K562 (cell line): ENCODE measurements around the gene ERVH48-1. TPM values are rescaled to one million over a fixed set of nuclear protein-coding genes. Genes with fewer than 3 reads are reported as not detected.
"Not testable (repeated sequence)": the region's sequence is repeated elsewhere in the genome, so short reads cannot be mapped to it uniquely, and the experiment has no call there.

Experiments used
- ARID1B ChIP-seq: fragments of 450-650 bp; IDR thresholded peaks from 2 replicates; pipeline ENCODE4 v1.6.1; 2016; ENCODE audit warnings: antibody characterized with exemption, mild to moderate bottlenecking, inconsistent platforms
- DIDO1 ChIP-seq: fragments of 450-650 bp; IDR thresholded peaks from 2 replicates; pipeline ENCODE4 v1.6.1; 2016; ENCODE audit warnings: low read depth, missing biosample characterization, missing genetic modification characterization
- HDAC8 ChIP-seq: fragments of 450-650 bp; IDR thresholded peaks from 2 replicates; pipeline ENCODE4 v1.6.1; 2016; ENCODE audit warnings: mild to moderate bottlenecking, missing genetic modification characterization, moderate library complexity, missing compliant biosample characterization
- HSF4 ChIP-seq: fragments of 250-450 bp; sonication (Bioruptor Pico); IDR thresholded peaks from 2 replicates; pipeline ENCODE4 v2.1.2; 2022; ENCODE audit warnings: mild to moderate bottlenecking, moderate library complexity, borderline replicate concordance
- MTF1 ChIP-seq: fragments of 250-450 bp; sonication (Bioruptor Pico); IDR thresholded peaks from 2 replicates; pipeline ENCODE4 v1.9.0; 2021; ENCODE audit warnings: moderate library complexity, mild to moderate bottlenecking, inconsistent platforms, borderline replicate concordance
- NFIX ChIP-seq: fragments of 250-450 bp; sonication (Bioruptor Pico); IDR thresholded peaks from 2 replicates; pipeline ENCODE4 v1.4.0; 2020; ENCODE audit warnings: low read depth, mild to moderate bottlenecking, moderate library complexity
- RHOXF2B ChIP-seq: fragments of 250-450 bp; sonication (Bioruptor Pico); conservative IDR thresholded peaks from 2 replicates; pipeline ENCODE4 v1.5.1; 2021
- SMAD3 ChIP-seq: fragments of 450-650 bp; formaldehyde crosslinking; conservative IDR thresholded peaks from 2 replicates; pipeline ENCODE4 v1.4.0; 2020; ENCODE audit warnings: mild to moderate bottlenecking
- TEAD1 ChIP-seq, 2 experiments: fragments of 450-650 bp in 1 of 2; sonication (generic) in 1 of 2; formaldehyde crosslinking; IDR thresholded peaks; 2 replicates each; pipeline versions ENCODE4 v1.4.0 to v1.8.0; 2020 to 2022; ENCODE audit warnings: mild to moderate bottlenecking in 2 of 2, missing genetic modification reagents in 1 of 2
- ZNF165 ChIP-seq: fragments of 250-450 bp; sonication (Bioruptor Pico); IDR thresholded peaks from 2 replicates; pipeline ENCODE4 v1.4.0; 2020; ENCODE audit warnings: borderline replicate concordance
- ZNF197 ChIP-seq: fragments of 200-800 bp; sonication (Bioruptor generic); IDR thresholded peaks from 2 replicates; pipeline ENCODE4 v1.6.1; 2016; ENCODE audit warnings: low read depth, missing genetic modification characterization, missing compliant biosample characterization
- ZNF668 ChIP-seq: fragments of 250-450 bp; sonication (Bioruptor Pico); IDR thresholded peaks from 2 replicates; pipeline ENCODE4 v1.8.0; 2022; ENCODE audit warnings: mild to moderate bottlenecking, inconsistent platforms
- ZNF76 ChIP-seq: fragments of 250-450 bp; sonication (Bioruptor Pico); IDR thresholded peaks from 2 replicates; pipeline ENCODE4 v1.4.0; 2020; ENCODE audit warnings: mild to moderate bottlenecking, moderate library complexity, borderline replicate concordance
- polyA plus RNA-seq, 8 experiments: library from polyadenylated mRNA; depleted of rRNA in 4 of 8; stranded (reverse) in 5 of 8; unstranded in 3 of 8; fragments of >200 nt; fragmentation: Nextera tagmentation in 2 of 8; fragmentation: Illumina TruSeq in 1 of 8; extraction: Ambion mirVana in 2 of 8; extraction: Trizol in 1 of 8; gene quantifications; 2 replicates each; pipeline versions ENCODE4 v1.2.1 to v1.2.3, GENCODE V29; 2011 to 2014; ENCODE audit warnings: inconsistent platforms in 1 of 8, missing spikeins in 1 of 8
- total RNA-seq, 7 experiments: library from RNA; depleted of rRNA in 6 of 7; stranded (reverse); fragments of >200 nt in 6 of 7; fragmentation: Illumina TruSeq in 2 of 7; extraction: Trizol in 2 of 7; gene quantifications; 2 replicates each; pipeline versions ENCODE4 v1.2.1 to v1.2.3, GENCODE V29; 2011 to 2021; ENCODE audit warnings: low replicate concordance in 1 of 7
- TF ChIP-seq, protein P1 (sequence below), 3 experiments: fragments of 200-800 bp in 1 of 3; sonication (Bioruptor generic) in 1 of 3; sonication (generic) in 1 of 3; formaldehyde crosslinking in 1 of 3; IDR thresholded peaks; 2 replicates each; pipeline versions ENCODE4 v1.6.1 to v1.8.0; 2016 to 2022; ENCODE audit warnings: mild to moderate bottlenecking in 2 of 3, missing compliant biosample characterization in 2 of 3, missing genetic modification characterization in 2 of 3, missing genetic modification reagents in 1 of 3
- TF ChIP-seq, protein P2 (sequence below): fragments of 250-450 bp; sonication (Bioruptor Pico); IDR thresholded peaks from 2 replicates; pipeline ENCODE4 v1.4.0; 2020; ENCODE audit warnings: mild to moderate bottlenecking, moderate library complexity
- TF ChIP-seq, protein P3 (sequence below): fragments of 250-450 bp; sonication (Bioruptor Pico); IDR thresholded peaks from 2 replicates; pipeline ENCODE4 v1.8.0; 2022; ENCODE audit warnings: moderate library complexity, mild to moderate bottlenecking, inconsistent platforms
- TF ChIP-seq, protein P4 (sequence below): fragments of 250-450 bp; sonication (Bioruptor Pico); IDR thresholded peaks from 2 replicates; pipeline ENCODE4 v1.4.0; 2020
- TF ChIP-seq, protein P5 (sequence below): fragments of 450-650 bp; formaldehyde crosslinking; IDR thresholded peaks from 2 replicates; pipeline ENCODE4 v1.4.0; 2020; ENCODE audit warnings: mild to moderate bottlenecking, moderate library complexity
- TF ChIP-seq, protein P6 (sequence below): fragments of 450-650 bp; IDR thresholded peaks from 2 replicates; pipeline ENCODE4 v1.6.1; 2016; ENCODE audit warnings: missing biosample characterization, missing genetic modification characterization

ERVH48-1 gene
- total and polyA plus RNA-seq, 9 of the 15 experiments (the other 6 are each of a cell fraction or from before 2014, with no cell fraction given): 0.08 to 0.49 (median 0.16) TPM; not detected in 3

DNA sequence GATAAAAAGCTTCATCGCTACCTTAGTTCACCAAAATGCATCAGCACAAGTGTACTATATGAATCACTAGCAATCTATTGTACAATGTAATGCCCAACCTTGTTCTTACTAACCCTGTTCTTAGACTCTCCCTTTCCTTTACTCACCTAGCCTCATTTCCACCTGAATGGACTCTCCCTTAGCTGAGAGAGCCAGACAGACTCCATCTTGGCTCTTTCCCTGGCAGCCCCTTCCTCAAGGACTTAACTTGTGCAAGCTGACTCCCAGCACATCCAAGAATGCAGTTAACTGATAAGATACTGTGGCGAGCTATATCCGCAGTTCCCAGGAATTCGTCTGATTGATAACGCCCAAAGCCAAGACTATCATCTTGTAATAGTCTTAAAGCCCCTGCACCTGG lies 10.9 kb upstream of the ERVH48-1 start (continued):
- TF ChIP-seq, protein P1, sequence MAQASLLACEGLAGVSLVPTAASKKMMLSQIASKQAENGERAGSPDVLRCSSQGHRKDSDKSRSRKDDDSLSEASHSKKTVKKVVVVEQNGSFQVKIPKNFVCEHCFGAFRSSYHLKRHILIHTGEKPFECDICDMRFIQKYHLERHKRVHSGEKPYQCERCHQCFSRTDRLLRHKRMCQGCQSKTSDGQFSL (CRISPR knock-in tag; IDR thresholded peaks at IDR 0.05): not testable (repeated sequence)
- TF ChIP-seq, protein P1 (tag; IDR thresholded peaks at IDR 0.05): peak in 1 of 2 experiments; percentile 90; a peak in 2 of 4 replicates
- TF ChIP-seq, protein P2, sequence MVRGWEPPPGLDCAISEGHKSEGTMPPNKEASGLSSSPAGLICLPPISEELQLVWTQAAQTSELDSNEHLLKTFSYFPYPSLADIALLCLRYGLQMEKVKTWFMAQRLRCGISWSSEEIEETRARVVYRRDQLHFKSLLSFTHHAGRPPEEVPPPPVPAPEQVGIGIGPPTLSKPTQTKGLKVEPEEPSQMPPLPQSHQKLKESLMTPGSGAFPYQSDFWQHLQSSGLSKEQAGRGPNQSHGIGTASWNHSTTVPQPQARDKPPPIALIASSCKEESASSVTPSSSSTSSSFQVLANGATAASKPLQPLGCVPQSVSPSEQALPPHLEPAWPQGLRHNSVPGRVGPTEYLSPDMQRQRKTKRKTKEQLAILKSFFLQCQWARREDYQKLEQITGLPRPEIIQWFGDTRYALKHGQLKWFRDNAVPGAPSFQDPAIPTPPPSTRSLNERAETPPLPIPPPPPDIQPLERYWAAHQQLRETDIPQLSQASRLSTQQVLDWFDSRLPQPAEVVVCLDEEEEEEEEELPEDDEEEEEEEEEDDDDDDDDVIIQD (CRISPR knock-in tag): 0 out of 2 replicates have a peak, but pooled peaks have one; percentile 52
- TF ChIP-seq DIDO1 (peak; percentile 73; the same call in 1 of the 2 replicates), SMAD3 (peak; percentile 89), ZNF197 (peak; percentile 91), TEAD1 (CRISPR knock-in tag; IDR thresholded peaks at IDR 0.05) (peak in 1 of 2 experiments; percentile 91; a peak in 2 of 4 replicates), MTF1 (CRISPR knock-in tag) (0 out of 2 replicates have a peak, but pooled peaks have one; percentile 54), ZNF76 (CRISPR knock-in tag) (peak; percentile 92), ARID1B (peak; percentile 49), HDAC8 (tag) (peak; percentile 88), NFIX (CRISPR knock-in tag) (0 out of 2 replicates have a peak, but pooled peaks have one; percentile 24), HSF4 (CRISPR knock-in tag) (peak; percentile 91; the same call in 1 of the 2 replicates), ZNF668 (CRISPR knock-in tag) (peak; percentile 80; the same call in 1 of the 2 replicates), ZNF165 (CRISPR knock-in tag) (peak; percentile 89), RHOXF2B (CRISPR knock-in tag) (peak; percentile 88; the same call in 1 of the 2 replicates)
- TF ChIP-seq, protein P3, sequence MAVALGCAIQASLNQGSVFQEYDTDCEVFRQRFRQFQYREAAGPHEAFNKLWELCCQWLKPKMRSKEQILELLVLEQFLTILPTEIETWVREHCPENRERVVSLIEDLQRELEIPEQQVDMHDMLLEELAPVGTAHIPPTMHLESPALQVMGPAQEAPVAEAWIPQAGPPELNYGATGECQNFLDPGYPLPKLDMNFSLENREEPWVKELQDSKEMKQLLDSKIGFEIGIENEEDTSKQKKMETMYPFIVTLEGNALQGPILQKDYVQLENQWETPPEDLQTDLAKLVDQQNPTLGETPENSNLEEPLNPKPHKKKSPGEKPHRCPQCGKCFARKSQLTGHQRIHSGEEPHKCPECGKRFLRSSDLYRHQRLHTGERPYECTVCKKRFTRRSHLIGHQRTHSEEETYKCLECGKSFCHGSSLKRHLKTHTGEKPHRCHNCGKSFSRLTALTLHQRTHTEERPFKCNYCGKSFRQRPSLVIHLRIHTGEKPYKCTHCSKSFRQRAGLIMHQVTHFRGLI (CRISPR knock-in tag): peak; percentile 69; the same call in 1 of the 2 replicates
- TF ChIP-seq, protein P4, sequence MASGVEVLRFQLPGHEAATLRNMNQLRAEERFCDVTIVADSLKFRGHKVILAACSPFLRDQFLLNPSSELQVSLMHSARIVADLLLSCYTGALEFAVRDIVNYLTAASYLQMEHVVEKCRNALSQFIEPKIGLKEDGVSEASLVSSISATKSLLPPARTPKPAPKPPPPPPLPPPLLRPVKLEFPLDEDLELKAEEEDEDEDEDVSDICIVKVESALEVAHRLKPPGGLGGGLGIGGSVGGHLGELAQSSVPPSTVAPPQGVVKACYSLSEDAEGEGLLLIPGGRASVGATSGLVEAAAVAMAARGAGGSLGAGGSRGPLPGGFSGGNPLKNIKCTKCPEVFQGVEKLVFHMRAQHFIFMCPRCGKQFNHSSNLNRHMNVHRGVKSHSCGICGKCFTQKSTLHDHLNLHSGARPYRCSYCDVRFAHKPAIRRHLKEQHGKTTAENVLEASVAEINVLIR (CRISPR knock-in tag): 0 out of 2 replicates have a peak, but pooled peaks have one; percentile 46
- TF ChIP-seq, protein P5, sequence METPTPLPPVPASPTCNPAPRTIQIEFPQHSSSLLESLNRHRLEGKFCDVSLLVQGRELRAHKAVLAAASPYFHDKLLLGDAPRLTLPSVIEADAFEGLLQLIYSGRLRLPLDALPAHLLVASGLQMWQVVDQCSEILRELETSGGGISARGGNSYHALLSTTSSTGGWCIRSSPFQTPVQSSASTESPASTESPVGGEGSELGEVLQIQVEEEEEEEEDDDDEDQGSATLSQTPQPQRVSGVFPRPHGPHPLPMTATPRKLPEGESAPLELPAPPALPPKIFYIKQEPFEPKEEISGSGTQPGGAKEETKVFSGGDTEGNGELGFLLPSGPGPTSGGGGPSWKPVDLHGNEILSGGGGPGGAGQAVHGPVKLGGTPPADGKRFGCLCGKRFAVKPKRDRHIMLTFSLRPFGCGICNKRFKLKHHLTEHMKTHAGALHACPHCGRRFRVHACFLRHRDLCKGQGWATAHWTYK: peak; percentile 92
- TF ChIP-seq, protein P6, sequence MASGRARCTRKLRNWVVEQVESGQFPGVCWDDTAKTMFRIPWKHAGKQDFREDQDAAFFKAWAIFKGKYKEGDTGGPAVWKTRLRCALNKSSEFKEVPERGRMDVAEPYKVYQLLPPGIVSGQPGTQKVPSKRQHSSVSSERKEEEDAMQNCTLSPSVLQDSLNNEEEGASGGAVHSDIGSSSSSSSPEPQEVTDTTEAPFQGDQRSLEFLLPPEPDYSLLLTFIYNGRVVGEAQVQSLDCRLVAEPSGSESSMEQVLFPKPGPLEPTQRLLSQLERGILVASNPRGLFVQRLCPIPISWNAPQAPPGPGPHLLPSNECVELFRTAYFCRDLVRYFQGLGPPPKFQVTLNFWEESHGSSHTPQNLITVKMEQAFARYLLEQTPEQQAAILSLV (tag): 0 out of 2 replicates have a peak, but pooled peaks have one; percentile 34
